ENCODE measurements around the gene PKDCC.

DNA sequence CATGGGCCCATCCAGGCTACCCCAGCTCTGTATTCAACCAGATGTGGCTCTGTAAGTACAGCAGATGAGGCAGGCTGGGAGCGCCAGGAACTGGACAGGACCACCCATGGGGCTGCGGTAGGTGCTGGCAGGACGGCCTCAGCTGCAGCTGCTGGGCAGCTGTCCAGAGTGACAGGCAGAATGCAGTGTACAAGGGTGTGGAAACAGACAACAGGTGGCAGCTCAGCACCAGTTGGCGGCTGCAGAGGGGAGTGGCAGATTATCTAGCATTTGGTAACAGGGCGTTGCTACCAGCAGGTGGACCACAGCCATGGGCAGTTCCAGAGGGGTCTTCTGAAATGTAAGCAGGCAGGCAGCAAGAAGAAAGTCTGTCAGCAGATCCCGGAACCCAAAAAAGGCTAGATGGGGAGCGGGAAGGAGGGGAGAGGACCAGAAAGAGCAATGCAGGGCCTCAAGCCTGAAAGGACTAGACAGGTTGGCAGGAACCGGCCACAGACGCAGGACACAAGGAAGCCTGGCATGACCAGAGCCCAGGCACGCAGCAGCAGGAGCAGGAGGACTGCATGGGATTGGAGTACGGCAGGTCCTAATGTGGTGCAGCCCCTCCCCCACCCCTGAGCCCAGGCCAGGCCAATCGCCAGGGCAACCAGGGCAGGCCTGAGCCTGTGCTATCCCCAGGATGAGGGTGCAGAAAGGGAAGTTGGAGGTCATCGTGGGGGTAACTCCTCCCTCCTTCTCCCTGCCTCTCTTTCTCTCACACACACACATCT lies 24.7 kb downstream of the PKDCC start:
- TF ChIP-seq POLR2A (IDR thresholded peaks at IDR 0.05) (no peak), CTCF (IDR thresholded peaks at IDR 0.05) (no peak)
